GM10266 (cell line): ENCODE results near the gene C8B.

Source experiments
- DNase-seq: peaks from one replicate; pipeline ENCODE4 v3.0.0; 2012; ENCODE audit errors: extremely low spot score
- TF ChIP-seq, protein P1 (sequence below): IDR thresholded peaks from 2 replicates; pipeline ENCODE4 v1.5.1; 2012; ENCODE audit warnings: mild to moderate bottlenecking, low read depth; ENCODE audit not compliant: control insufficient read depth, insufficient read depth; ENCODE audit errors: missing control alignments

C8B gene

DNA sequence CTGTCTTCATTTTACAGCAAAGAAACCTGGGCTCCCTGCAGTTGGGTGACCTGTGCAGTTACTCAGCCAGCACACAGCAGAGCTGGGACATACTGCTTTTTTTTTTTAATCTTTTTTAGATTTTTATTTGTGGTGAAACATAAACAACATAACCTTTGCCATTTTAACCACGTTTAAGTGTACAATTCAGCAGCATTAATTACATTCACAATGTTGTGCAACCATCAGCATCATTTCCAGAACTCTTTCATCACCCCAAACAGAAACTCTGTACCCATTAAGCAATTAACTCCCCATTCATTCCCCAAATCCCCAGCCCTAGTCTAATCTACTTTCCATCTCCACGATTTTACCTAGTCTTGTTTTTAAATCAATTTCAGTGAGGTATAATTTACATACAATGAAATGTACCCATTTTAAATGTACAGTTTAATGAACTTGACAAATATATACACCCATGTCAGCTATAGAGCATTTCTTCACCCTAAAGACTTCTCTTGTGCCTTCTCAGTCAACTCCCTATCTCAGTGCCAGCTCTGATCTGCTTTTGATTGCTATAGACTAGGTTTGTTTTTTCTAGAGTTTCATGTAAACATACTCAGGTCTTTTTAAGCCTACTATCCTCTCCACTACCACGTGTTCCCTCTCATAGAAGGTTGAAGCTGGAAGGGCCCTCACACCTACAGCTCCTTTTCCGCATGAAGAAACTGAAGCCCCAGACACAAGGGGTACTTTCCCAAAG is 37.8 kb upstream of the C8B start:
- TF ChIP-seq, protein P1, sequence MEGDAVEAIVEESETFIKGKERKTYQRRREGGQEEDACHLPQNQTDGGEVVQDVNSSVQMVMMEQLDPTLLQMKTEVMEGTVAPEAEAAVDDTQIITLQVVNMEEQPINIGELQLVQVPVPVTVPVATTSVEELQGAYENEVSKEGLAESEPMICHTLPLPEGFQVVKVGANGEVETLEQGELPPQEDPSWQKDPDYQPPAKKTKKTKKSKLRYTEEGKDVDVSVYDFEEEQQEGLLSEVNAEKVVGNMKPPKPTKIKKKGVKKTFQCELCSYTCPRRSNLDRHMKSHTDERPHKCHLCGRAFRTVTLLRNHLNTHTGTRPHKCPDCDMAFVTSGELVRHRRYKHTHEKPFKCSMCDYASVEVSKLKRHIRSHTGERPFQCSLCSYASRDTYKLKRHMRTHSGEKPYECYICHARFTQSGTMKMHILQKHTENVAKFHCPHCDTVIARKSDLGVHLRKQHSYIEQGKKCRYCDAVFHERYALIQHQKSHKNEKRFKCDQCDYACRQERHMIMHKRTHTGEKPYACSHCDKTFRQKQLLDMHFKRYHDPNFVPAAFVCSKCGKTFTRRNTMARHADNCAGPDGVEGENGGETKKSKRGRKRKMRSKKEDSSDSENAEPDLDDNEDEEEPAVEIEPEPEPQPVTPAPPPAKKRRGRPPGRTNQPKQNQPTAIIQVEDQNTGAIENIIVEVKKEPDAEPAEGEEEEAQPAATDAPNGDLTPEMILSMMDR = no peak

DNA sequence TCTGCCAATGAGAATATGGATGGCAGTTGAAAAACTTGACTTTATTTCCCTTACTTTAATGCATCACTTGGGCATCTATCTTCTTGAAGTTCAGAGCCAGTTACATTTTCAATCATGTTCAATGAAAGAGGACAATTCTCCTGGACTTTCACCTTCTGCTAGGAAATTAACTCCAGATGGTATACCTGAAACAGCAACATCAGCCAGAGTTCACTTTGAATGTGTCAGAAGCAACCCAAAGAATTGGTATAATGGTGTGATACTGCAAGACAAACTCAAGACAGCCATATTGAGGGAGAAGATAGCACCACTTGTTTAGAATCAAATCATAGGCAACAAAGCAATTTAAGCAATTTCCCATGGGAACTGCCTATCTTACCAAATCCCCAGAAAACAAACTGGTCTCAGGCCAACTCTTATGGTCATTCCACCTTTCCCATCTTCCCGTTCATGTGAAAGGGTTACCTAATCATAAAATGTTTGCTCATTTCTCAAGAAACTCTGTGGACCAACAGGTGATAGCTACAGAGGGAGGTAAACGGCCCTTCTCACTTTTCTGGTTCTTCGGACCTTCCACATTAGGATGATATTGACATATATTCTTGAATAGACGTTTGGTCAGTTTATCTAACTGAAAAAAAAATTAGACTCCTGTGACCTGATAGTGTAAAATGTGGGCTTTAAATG is 29.7 kb upstream of the C8B start:
- no peak for DNase-seq
- TF ChIP-seq, protein P1 = no peak

More for the DNA sequence above, 37.8 kb upstream of the C8B start:
- no peak for DNase-seq

DNA sequence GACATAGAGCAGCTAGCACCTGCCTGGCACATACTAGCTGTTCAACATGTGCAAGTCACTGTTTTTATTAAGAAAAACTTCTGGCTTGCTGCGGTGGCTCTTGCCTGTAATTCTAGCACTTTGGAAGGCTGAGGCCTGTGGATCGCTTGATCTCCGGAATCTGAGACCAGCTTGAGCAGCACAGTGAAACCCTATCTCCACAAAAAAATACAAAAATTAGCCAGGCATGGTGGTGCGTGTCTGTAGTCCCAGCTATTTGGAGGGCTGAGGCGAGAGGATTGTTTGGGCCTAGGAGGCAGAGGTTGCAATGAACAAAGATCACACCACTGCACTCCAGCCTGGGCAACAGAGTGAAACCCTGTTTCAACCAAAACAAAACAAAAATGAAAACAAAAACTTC is 27.7 kb upstream of the C8B start:
- TF ChIP-seq, protein P1 = no peak
- DNase-seq = no peak

DNA sequence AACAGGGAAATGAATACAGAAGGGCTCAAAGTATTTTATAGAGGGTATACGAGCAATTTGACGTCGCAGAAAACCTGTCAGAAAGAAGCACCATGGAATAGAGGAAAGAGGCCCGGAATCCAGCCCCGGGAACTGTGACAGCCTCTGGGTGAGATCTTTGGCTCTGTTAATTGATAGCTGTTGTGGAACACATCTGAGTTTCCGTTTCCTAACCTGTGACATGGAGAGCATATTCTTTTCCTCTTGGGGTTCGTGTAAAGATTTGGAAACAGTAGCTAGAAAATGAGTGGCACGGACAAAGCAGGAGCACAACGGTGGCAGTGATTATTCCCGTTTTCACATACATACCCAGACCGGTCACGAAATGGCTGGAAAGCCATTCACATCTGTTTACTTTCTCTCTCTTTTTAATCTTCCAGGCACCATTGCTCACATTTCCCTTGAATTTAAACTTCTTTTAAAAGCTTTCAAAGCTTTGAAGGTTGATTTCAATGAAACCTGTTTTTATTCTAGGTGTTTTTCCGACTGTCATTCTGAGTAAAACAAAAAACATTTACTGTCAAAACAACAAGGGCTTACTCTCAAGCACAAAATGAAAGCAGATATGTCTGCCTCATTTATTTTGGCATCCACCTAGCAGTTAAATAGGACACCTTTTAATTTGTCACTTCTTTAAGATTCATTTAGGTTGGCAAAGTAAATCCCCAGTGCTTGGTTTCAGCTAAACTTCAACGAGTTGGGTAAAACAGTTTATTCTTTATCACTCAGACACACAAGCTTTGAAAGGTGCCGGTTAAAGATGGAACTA is 26.7 kb upstream of the C8B start:
- TF ChIP-seq, protein P1 = no peak
- DNase-seq = no peak

DNA sequence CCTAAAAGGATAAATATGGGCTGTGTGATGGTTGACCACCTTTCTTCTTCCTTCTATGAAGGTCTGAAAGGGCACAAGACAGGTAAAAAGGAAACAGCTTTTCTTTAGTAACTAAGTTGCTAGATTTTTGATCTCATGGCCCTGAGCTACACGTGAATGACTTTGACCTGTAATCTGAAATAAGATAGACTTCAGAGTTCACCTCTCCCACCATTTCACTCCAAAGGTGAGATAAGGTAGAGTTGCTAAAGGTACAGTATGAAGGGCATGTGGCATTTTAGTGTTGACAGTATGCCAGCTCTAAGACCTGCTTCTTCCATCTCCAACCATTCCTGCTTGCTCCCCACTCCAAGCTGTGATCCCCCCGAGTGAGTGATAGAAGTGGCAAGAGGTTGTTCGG is 25.8 kb upstream of the C8B start:
- DNase-seq = no peak
- TF ChIP-seq, protein P1 = no peak

DNA sequence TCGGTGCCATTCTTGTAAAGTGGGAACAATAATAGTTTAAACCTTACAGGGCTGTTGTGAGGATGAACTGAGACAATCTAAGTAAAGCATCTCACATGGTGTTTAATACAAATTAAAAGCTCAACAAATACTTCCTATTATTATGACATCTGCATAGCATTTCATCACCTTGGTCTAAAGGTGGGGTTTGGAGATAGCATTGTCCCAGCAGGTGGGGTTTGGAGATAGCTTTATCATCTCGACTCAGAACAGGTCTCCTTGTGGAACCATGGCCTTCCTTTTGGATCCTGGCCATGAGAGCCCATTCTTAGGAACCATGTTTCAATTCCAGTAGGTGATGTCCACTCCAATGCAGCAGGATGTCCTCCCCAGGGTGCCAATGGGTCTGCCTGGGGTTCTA is 20.6 kb upstream of the C8B start:
- DNase-seq = no peak
- TF ChIP-seq, protein P1 = no peak
